Retina (tissue), 1 donor: Measurements from ENCODE around the gene MAP2K2.

Experiments
- DNase-seq: peaks from one replicate; pipeline ENCODE4 v3.0.0-alpha.2; 2016

Gene MAP2K2

GRCh38 chr19:4058693-4059452, 65.0 kb downstream of the MAP2K2 start:
- peak; percentile 71 for DNase-seq

- DNase-seq: no peak
Observed at GRCh38 chr19:4057931-4058692, 65.8 kb downstream of the MAP2K2 start.

- DNase-seq: no peak
Observed at GRCh38 chr19:4055209-4055552, 68.7 kb downstream of the MAP2K2 start.

- no peak for DNase-seq
Observed at GRCh38 chr19:4054441-4055208, 69.3 kb downstream of the MAP2K2 start.

- no peak for DNase-seq
Observed at GRCh38 chr19:4053423-4054324, 70.2 kb downstream of the MAP2K2 start.

GRCh38 chr19:4052993-4053422, 70.9 kb downstream of the MAP2K2 start:
- no peak for DNase-seq

- no peak for DNase-seq
Observed at GRCh38 chr19:4052114-4052992, 71.6 kb downstream of the MAP2K2 start.

- no peak for DNase-seq
Observed at GRCh38 chr19:4051175-4052101, 72.5 kb downstream of the MAP2K2 start.

GRCh38 chr19:4049432-4049831, 74.5 kb downstream of the MAP2K2 start:
- DNase-seq: no peak

- no peak for DNase-seq
Observed at GRCh38 chr19:4046946-4047683, 76.8 kb downstream of the MAP2K2 start.

- DNase-seq: no peak
Observed at GRCh38 chr19:4046362-4046691, 77.6 kb downstream of the MAP2K2 start.

- DNase-seq: no peak
Observed at GRCh38 chr19:4045597-4046361, 78.1 kb downstream of the MAP2K2 start.

- DNase-seq: no peak
Observed at GRCh38 chr19:4044990-4045465, 78.9 kb downstream of the MAP2K2 start.

- DNase-seq: no peak
Observed at GRCh38 chr19:4043966-4044715, 79.8 kb downstream of the MAP2K2 start.

- DNase-seq: no peak
Observed at GRCh38 chr19:4043401-4043800, 80.5 kb downstream of the MAP2K2 start.

GRCh38 chr19:4042731-4043082, 81.2 kb downstream of the MAP2K2 start:
- no peak for DNase-seq

GRCh38 chr19:4042064-4042730, 81.7 kb downstream of the MAP2K2 start:
- no peak for DNase-seq
